Hepatocyte (in vitro differentiated cells): ENCODE measurements around the gene THSD4. TPM values are rescaled to one million over a fixed set of nuclear protein-coding genes. Genes with fewer than 3 reads are reported as not detected.

Source experiments
- DNase-seq: peaks from one replicate; pipeline ENCODE4 v3.0.0-alpha.2; 2016; ENCODE audit warnings: low spot score
- H2AFZ ChIP-seq: fragments of 200-600 bp; sonication (generic); 2 replicates; pipeline ENCODE4 v1.6.0; 2016; ENCODE audit warnings: antibody characterized with exemption, mild to moderate bottlenecking
- H3K27ac ChIP-seq: fragments of 200-600 bp; sonication (generic); 2 replicates; pipeline ENCODE4 v1.5.1; 2016; ENCODE audit warnings: mild to moderate bottlenecking
- H3K27me3 ChIP-seq: fragments of 200-600 bp; sonication (generic); 2 replicates; pipeline ENCODE4 v1.6.1; 2016
- H3K36me3 ChIP-seq: fragments of 200-600 bp; sonication (generic); replicated peaks from 2 replicates; pipeline ENCODE4 v1.5.1; 2016; ENCODE audit warnings: low read depth; ENCODE audit not compliant: insufficient read depth
- H3K4me1 ChIP-seq: fragments of 200-600 bp; sonication (generic); 2 replicates; pipeline ENCODE4 v1.5.1; 2016; ENCODE audit warnings: mild to moderate bottlenecking, moderate library complexity; ENCODE audit not compliant: insufficient read depth
- H3K4me2 ChIP-seq: fragments of 200-600 bp; sonication (generic); 2 replicates; pipeline ENCODE4 v1.6.0; 2016
- H3K4me3 ChIP-seq: fragments of 200-600 bp; sonication (generic); 2 replicates; pipeline ENCODE4 v1.5.1; 2016; ENCODE audit warnings: mild to moderate bottlenecking
- H3K79me2 ChIP-seq: fragments of 200-600 bp; sonication (generic); 2 replicates; pipeline ENCODE4 v1.6.0; 2017; ENCODE audit warnings: mild to moderate bottlenecking
- H3K9me2 ChIP-seq: fragments of 200-600 bp; sonication (generic); replicated peaks from 2 replicates; pipeline ENCODE4 v1.6.0; 2017; ENCODE audit warnings: mild to moderate bottlenecking; ENCODE audit not compliant: insufficient read depth
- H3K9me3 ChIP-seq: fragments of 200-600 bp; sonication (generic); 2 replicates; pipeline ENCODE4 v1.5.1; 2016; ENCODE audit warnings: low read depth, mild to moderate bottlenecking
- H4K20me1 ChIP-seq: fragments of 200-600 bp; sonication (generic); 2 replicates; pipeline ENCODE4 v1.6.0; 2016; ENCODE audit warnings: mild to moderate bottlenecking; ENCODE audit not compliant: insufficient read depth, poor library complexity, severe bottlenecking
- CTCF ChIP-seq: fragments of 200-600 bp; sonication (generic); IDR thresholded peaks from 2 replicates; pipeline ENCODE4 v1.5.1; 2016; ENCODE audit warnings: antibody characterized with exemption, mild to moderate bottlenecking; ENCODE audit not compliant: poor library complexity
- EZH2 ChIP-seq: fragments of 200-600 bp; sonication (generic); IDR thresholded peaks from 2 replicates; pipeline ENCODE4 v1.6.1; 2016; ENCODE audit warnings: antibody characterized with exemption, mild to moderate bottlenecking, borderline replicate concordance
- EZH2phosphoT487 ChIP-seq: fragments of 200-600 bp; sonication (generic); IDR thresholded peaks from one replicate; pipeline ENCODE4 v1.6.1; 2018; ENCODE audit warnings: antibody characterized with exemption, mild to moderate bottlenecking, low read depth, moderate library complexity; ENCODE audit not compliant: unreplicated experiment, severe bottlenecking
- WGBS: methylation state at CpG from one replicate; pipeline ENCODE4 v1.1.6; 2016; ENCODE audit warnings: low lambda C conversion rate; ENCODE audit errors: missing lambda C conversion rate; 5-methylcytosine and 5-hydroxymethylcytosine counted together
- polyA plus RNA-seq: library from polyadenylated mRNA; unstranded; fragments of >200 nt; fragmentation: Nextera tagmentation; extraction: Ambion mirVana; gene quantifications from 2 replicates; pipeline ENCODE4 v1.2.1, GENCODE V29; 2016
- total RNA-seq: library from RNA; depleted of rRNA; stranded (reverse); fragments of >200 nt; gene quantifications from 2 replicates; pipeline ENCODE4 v1.2.3, GENCODE V29; 2014

THSD4 gene
- total and polyA plus RNA-seq, 2 experiments from 2014 or later, result 4.3 to 7.0 TPM

- no peaks in the 10 kb centered on the region for H3K27me3 ChIP-seq
- no peaks in the 10 kb centered on the region for H3K9me2 ChIP-seq
- H3K36me3 ChIP-seq, result no peaks in the 10 kb centered on the region
- H3K4me2 ChIP-seq, result no peak overlapping the region
- no peak overlapping the region for H3K4me3 ChIP-seq
- no peak for TF ChIP-seq EZH2phosphoT487
- no peak for TF ChIP-seq CTCF
- TF ChIP-seq EZH2, result no peak
- no peak for DNase-seq
- peak overlapping the region; percentile 15 for H3K27ac ChIP-seq
- no peaks in the 10 kb centered on the region for H3K9me3 ChIP-seq
- peaks cover 21% of the 10 kb centered on the region for H3K4me1 ChIP-seq
- no peaks in the 10 kb centered on the region for H3K79me2 ChIP-seq
- 94% methylated on average over 1 of the region's 1 CpG for WGBS
- no peaks in the 10 kb centered on the region for H4K20me1 ChIP-seq
- H2AFZ ChIP-seq, result no peak overlapping the region
Measured at GRCh38 chr15:71280206-71280605, 164.9 kb downstream of the THSD4 start.

GRCh38 chr15:71281256-71281655, 166.0 kb downstream of the THSD4 start:
- DNase-seq, result no peak
- Histone ChIP-seq H3K27ac (no peak overlapping the region), H3K9me2 (no peaks in the 10 kb centered on the region), H3K4me1 (peaks cover 11% of the 10 kb centered on the region), H3K4me2 (no peak overlapping the region), H3K79me2 (no peaks in the 10 kb centered on the region), H3K36me3 (no peaks in the 10 kb centered on the region), H3K27me3 (no peaks in the 10 kb centered on the region), H4K20me1 (no peaks in the 10 kb centered on the region), H3K4me3 (no peak overlapping the region), H2AFZ (no peak overlapping the region), H3K9me3 (no peaks in the 10 kb centered on the region)
- TF ChIP-seq EZH2phosphoT487 (no peak), CTCF (no peak), EZH2 (no peak)
- 57% methylated on average over 3 of the region's 3 CpGs for WGBS

- Histone ChIP-seq H4K20me1 (no peaks in the 10 kb centered on the region), H2AFZ (no peak overlapping the region)
Measured at GRCh38 chr15:71282076-71282475, 166.8 kb downstream of the THSD4 start.

More at GRCh38 chr15:71282076-71282475, 166.8 kb downstream of the THSD4 start:
- Histone ChIP-seq H3K9me3 (no peaks in the 10 kb centered on the region), H3K27ac (no peak overlapping the region), H3K27me3 (no peaks in the 10 kb centered on the region), H3K36me3 (no peaks in the 10 kb centered on the region), H3K79me2 (no peaks in the 10 kb centered on the region), H3K4me3 (no peak overlapping the region), H3K4me2 (no peak overlapping the region), H3K4me1 (peaks cover 11% of the 10 kb centered on the region), H3K9me2 (no peaks in the 10 kb centered on the region)
- TF ChIP-seq EZH2 (no peak), EZH2phosphoT487 (no peak), CTCF (no peak)
- WGBS, result 72% methylated on average over 3 of the region's 3 CpGs
- no peak for DNase-seq
